ENCODE data around the gene UMAD1. TPM values are rescaled to one million over a fixed set of nuclear protein-coding genes. Genes with fewer than 3 reads are reported as not detected.

Gene UMAD1
- total RNA-seq, 1 donor, result 17.0 TPM

DNA sequence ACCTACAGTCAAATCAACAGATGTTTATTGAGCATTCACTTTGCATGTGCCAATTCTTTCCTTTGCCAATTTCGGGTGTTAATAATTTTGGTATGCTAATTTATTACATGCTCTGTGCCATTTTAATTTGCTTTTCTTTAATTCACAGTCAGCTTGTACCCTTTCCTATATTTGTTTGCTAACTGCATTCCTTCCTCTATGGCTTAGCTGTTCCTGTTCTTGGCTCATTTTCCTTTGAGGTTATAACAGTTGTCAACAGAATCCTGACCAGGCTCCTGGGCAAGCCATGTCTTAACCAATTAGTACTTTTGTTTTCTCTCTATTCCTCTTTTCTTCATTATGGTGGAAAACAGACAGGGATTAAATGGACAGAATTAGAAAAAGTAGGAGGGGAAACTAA is 151.5 kb downstream of the UMAD1 start:
- Histone ChIP-seq H4K20me1 (ENCODE audit: insufficient read depth, low read length) (no peaks in the 10 kb centered on the region), H3K4me3 (ENCODE audit: insufficient read depth, low read length) (no peak overlapping the region), H3K4me2 (ENCODE audit: insufficient read depth, low read length) (no peak overlapping the region), H3K79me2 (ENCODE audit: insufficient read depth, low read length) (no peaks in the 10 kb centered on the region), H3K9me3 (ENCODE audit: low read depth, low read length) (no peaks in the 10 kb centered on the region), H2AFZ (ENCODE audit: low read length) (no peak overlapping the region), H3K4me1 (ENCODE audit: insufficient read depth, low read length) (peaks cover 6% of the 10 kb centered on the region), H3K27me3 (ENCODE audit: insufficient read depth, low read length) (no peaks in the 10 kb centered on the region), H3K27ac (ENCODE audit: low read depth, low read length) (no peak overlapping the region), H3K36me3 (ENCODE audit: insufficient read depth, low read length) (no peaks in the 10 kb centered on the region)
- TF ChIP-seq, protein P1, sequence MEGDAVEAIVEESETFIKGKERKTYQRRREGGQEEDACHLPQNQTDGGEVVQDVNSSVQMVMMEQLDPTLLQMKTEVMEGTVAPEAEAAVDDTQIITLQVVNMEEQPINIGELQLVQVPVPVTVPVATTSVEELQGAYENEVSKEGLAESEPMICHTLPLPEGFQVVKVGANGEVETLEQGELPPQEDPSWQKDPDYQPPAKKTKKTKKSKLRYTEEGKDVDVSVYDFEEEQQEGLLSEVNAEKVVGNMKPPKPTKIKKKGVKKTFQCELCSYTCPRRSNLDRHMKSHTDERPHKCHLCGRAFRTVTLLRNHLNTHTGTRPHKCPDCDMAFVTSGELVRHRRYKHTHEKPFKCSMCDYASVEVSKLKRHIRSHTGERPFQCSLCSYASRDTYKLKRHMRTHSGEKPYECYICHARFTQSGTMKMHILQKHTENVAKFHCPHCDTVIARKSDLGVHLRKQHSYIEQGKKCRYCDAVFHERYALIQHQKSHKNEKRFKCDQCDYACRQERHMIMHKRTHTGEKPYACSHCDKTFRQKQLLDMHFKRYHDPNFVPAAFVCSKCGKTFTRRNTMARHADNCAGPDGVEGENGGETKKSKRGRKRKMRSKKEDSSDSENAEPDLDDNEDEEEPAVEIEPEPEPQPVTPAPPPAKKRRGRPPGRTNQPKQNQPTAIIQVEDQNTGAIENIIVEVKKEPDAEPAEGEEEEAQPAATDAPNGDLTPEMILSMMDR (IDR thresholded peaks at IDR 0.05; ENCODE audit: extremely low read depth, low read depth, low read length), result no peak
- no peak for DNase-seq (ENCODE audit: insufficient read length, low spot score, missing footprints)

DNA sequence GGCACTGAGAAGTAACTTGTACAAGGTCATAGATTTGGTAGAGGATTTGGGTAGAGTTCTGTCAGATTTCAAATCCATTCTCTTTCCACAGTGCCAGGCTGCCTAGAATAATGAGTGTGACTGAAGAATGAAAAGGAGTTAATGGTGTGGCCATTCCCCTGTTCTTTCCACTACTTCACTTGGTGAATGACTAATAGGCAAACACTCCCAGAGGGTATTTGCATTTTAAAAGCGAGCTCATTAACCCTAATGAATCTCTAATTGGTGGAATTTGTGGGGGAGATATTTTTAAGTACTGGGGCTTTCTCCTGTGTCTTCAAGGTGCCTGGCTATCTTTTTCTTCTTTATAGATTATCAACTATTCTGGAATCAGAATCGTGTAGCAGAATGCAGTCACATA is 152.7 kb downstream of the UMAD1 start:
- Histone ChIP-seq H3K36me3 (ENCODE audit: insufficient read depth, low read length) (no peaks in the 10 kb centered on the region), H3K4me3 (ENCODE audit: insufficient read depth, low read length) (no peak overlapping the region), H2AFZ (ENCODE audit: low read length) (no peak overlapping the region), H3K4me1 (ENCODE audit: insufficient read depth, low read length) (peaks cover 6% of the 10 kb centered on the region), H3K9me3 (ENCODE audit: low read depth, low read length) (no peaks in the 10 kb centered on the region), H3K27me3 (ENCODE audit: insufficient read depth, low read length) (no peaks in the 10 kb centered on the region), H3K4me2 (ENCODE audit: insufficient read depth, low read length) (no peak overlapping the region), H3K27ac (ENCODE audit: low read depth, low read length) (no peak overlapping the region), H3K79me2 (ENCODE audit: insufficient read depth, low read length) (no peaks in the 10 kb centered on the region), H4K20me1 (ENCODE audit: insufficient read depth, low read length) (no peaks in the 10 kb centered on the region)
- DNase-seq (ENCODE audit: insufficient read length, low spot score, missing footprints), result no peak
- TF ChIP-seq, protein P1 (IDR thresholded peaks at IDR 0.05; ENCODE audit: extremely low read depth, low read depth, low read length), result no peak

DNA sequence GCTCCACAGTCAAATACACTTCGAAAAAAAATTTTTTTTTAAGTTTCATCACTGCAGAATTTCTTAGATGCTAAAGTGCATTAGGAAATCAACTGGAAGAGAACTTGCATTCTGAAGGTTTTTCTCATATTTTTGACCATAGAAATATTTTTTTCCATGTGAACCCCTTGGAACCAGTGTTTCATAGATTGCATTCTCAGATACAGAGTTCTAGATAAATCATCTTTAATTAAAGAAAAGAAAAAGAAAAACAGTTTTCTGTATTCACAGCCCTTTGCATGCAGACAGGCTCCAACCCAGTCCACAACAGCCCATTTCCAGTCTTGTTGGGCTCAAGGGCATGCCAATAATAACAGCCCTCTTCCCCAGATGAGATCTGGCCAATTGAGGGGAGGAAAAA is 153.4 kb downstream of the UMAD1 start:
- Histone ChIP-seq H3K4me3 (ENCODE audit: insufficient read depth, low read length) (no peak overlapping the region), H4K20me1 (ENCODE audit: insufficient read depth, low read length) (no peaks in the 10 kb centered on the region), H3K4me1 (ENCODE audit: insufficient read depth, low read length) (peaks cover 6% of the 10 kb centered on the region), H3K27me3 (ENCODE audit: insufficient read depth, low read length) (no peaks in the 10 kb centered on the region), H3K36me3 (ENCODE audit: insufficient read depth, low read length) (no peaks in the 10 kb centered on the region), H3K4me2 (ENCODE audit: insufficient read depth, low read length) (no peak overlapping the region), H2AFZ (ENCODE audit: low read length) (no peak overlapping the region), H3K27ac (ENCODE audit: low read depth, low read length) (no peak overlapping the region), H3K9me3 (ENCODE audit: low read depth, low read length) (no peaks in the 10 kb centered on the region), H3K79me2 (ENCODE audit: insufficient read depth, low read length) (no peaks in the 10 kb centered on the region)
- DNase-seq (ENCODE audit: insufficient read length, low spot score, missing footprints), result no peak
- TF ChIP-seq, protein P1 (IDR thresholded peaks at IDR 0.05; ENCODE audit: extremely low read depth, low read depth, low read length), result no peak

DNA sequence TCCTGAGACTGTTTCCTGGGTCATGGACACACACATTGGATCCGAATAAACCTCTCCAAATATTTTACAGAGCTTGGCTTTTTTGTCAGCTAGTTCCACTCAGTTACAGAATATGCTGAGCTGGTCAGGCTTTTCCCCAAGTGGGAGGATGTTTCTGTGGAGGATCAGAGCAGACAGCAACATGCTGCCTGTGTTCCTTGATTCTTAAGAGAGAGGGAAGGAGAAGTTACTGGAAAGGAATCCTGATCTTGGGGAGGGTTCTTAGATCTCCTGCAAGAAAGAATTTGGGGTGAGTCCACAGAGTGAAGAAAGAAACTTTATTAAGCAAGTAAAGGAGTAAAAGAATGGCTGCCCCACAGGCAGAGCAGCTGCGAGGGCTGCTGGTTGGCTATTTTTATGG is 154.7 kb downstream of the UMAD1 start:
- Histone ChIP-seq H2AFZ (ENCODE audit: low read length) (no peak overlapping the region), H4K20me1 (ENCODE audit: insufficient read depth, low read length) (no peaks in the 10 kb centered on the region), H3K27me3 (ENCODE audit: insufficient read depth, low read length) (no peaks in the 10 kb centered on the region), H3K27ac (ENCODE audit: low read depth, low read length) (peak overlapping the region; percentile 34), H3K9me3 (ENCODE audit: low read depth, low read length) (no peaks in the 10 kb centered on the region), H3K4me3 (ENCODE audit: insufficient read depth, low read length) (no peak overlapping the region), H3K4me2 (ENCODE audit: insufficient read depth, low read length) (no peak overlapping the region), H3K79me2 (ENCODE audit: insufficient read depth, low read length) (no peaks in the 10 kb centered on the region), H3K36me3 (ENCODE audit: insufficient read depth, low read length) (no peaks in the 10 kb centered on the region), H3K4me1 (ENCODE audit: insufficient read depth, low read length) (peaks cover 6% of the 10 kb centered on the region)
- TF ChIP-seq, protein P1 (IDR thresholded peaks at IDR 0.05; ENCODE audit: extremely low read depth, low read depth, low read length), result no peak
- DNase-seq (ENCODE audit: insufficient read length, low spot score, missing footprints), result no peak
